ENCODE measurements around the gene CABP1. TPM values are rescaled to one million over a fixed set of nuclear protein-coding genes. Genes with fewer than 3 reads are reported as not detected.

CABP1 gene
- total RNA-seq, 1 donor from 2014 or later: 0.30 TPM

DNA sequence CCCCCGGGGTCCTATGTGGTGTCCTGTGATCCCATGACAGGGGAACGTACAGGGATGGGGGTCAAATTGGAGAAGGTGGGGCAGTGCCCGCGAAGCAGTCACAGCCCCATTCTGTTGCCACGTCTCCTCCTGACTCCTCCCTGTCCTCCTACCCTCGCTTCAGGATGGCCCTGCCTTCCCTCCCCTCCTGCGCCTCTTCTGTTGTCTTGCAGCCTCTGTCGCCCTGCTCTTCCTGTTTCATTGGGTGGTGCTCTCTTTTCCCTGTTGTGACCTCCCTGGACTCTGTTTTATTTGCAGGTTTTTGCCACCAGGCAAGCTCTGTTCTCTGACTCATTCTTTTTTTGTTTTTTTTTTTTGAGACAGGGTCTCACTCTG lies 18.7 kb downstream of the CABP1 start:
- DNase-seq (no peak), ATAC-seq (no peak)
- Histone ChIP-seq H3K27ac (no peak overlapping the region), H3K4me1 (no peaks in the 10 kb centered on the region), H3K4me3 (no peak overlapping the region), H3K9me3 (no peaks in the 10 kb centered on the region), H3K36me3 (no peaks in the 10 kb centered on the region), H3K27me3 (ENCODE audit: low read depth) (no peaks in the 10 kb centered on the region)
- intact Hi-C loops (cut with DNase I): no loop called here
- TF ChIP-seq, protein P1, sequence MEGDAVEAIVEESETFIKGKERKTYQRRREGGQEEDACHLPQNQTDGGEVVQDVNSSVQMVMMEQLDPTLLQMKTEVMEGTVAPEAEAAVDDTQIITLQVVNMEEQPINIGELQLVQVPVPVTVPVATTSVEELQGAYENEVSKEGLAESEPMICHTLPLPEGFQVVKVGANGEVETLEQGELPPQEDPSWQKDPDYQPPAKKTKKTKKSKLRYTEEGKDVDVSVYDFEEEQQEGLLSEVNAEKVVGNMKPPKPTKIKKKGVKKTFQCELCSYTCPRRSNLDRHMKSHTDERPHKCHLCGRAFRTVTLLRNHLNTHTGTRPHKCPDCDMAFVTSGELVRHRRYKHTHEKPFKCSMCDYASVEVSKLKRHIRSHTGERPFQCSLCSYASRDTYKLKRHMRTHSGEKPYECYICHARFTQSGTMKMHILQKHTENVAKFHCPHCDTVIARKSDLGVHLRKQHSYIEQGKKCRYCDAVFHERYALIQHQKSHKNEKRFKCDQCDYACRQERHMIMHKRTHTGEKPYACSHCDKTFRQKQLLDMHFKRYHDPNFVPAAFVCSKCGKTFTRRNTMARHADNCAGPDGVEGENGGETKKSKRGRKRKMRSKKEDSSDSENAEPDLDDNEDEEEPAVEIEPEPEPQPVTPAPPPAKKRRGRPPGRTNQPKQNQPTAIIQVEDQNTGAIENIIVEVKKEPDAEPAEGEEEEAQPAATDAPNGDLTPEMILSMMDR (IDR thresholded peaks at IDR 0.05): no peak

DNA sequence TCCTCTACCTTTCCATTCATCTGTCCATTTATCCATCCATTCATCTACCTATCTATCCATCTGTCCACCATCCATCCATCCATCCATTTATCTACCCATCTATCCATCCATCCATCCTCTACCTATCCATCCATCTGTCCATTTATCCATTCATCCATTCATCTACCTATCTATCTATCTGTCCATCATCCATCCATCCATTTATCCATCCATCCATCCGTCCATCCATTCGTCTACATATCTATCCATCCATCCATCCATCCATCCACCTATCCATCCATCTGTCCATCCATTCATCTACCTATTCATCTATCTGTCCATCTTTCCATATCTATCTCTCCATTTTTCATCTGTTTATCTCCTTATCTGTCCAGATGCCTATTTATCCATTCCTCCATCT lies 21.0 kb downstream of the CABP1 start:
- no peaks in the 10 kb centered on the region for H3K4me1 ChIP-seq
- intact Hi-C loops (cut with DNase I): no loop called here

DNA sequence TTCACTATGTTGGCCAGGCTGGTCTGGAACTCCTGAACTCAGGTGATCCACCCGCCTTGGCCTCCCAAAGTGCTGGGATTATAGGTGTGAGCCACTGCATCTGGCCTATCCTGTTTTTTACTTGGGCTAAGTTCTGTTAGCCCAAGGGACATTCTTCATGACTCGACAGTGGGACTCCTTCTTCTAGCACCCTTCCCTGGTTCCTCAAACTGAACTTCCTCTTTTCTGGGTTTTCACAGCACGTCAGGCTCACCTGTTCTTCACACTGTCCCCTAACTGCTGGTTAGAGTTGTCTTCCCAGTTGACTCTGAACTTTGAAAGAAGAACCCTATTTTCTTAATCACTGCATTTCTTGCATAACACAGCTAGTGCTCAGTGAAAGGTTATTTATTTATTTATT lies 22.5 kb downstream of the CABP1 start:
- Histone ChIP-seq H3K9me3 (no peaks in the 10 kb centered on the region), H3K4me1 (no peaks in the 10 kb centered on the region), H3K27ac (no peak overlapping the region), H3K36me3 (no peaks in the 10 kb centered on the region), H3K27me3 (ENCODE audit: low read depth) (no peaks in the 10 kb centered on the region), H3K4me3 (no peak overlapping the region)
- intact Hi-C loops (cut with DNase I): no loop called here
- ATAC-seq: no peak
- DNase-seq: no peak
- TF ChIP-seq, protein P1 (IDR thresholded peaks at IDR 0.05): no peak

More for the DNA sequence above, 21.0 kb downstream of the CABP1 start:
- Histone ChIP-seq H3K36me3 (no peaks in the 10 kb centered on the region), H3K27ac (no peak overlapping the region), H3K4me3 (no peak overlapping the region), H3K27me3 (ENCODE audit: low read depth) (no peaks in the 10 kb centered on the region), H3K9me3 (no peaks in the 10 kb centered on the region)
- DNase-seq: no peak
- TF ChIP-seq, protein P1 (IDR thresholded peaks at IDR 0.05): no peak
- ATAC-seq: no peak

DNA sequence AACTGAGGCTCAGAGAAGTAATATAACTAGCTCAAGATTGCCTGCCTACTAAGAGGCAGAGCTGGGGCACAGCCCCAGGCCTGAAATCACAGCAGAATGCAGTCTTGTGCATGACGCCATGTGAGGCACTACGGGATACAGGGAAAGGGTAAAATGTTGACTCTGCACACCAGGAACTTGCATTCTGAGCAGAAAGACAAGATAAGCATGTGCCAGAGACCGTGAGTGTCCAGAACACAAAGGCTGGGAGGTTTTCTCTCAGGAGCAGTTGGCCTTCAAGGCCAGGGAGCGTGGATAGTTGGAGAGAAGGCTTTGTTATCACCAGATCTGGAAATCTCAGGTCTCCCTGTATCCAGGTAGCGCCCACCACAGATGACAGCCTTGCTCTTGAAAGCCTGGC lies 23.3 kb downstream of the CABP1 start:
- H3K4me3 ChIP-seq: no peak overlapping the region
- no peaks in the 10 kb centered on the region for H3K27me3 ChIP-seq (ENCODE audit: low read depth)
- no peak for ATAC-seq

DNA sequence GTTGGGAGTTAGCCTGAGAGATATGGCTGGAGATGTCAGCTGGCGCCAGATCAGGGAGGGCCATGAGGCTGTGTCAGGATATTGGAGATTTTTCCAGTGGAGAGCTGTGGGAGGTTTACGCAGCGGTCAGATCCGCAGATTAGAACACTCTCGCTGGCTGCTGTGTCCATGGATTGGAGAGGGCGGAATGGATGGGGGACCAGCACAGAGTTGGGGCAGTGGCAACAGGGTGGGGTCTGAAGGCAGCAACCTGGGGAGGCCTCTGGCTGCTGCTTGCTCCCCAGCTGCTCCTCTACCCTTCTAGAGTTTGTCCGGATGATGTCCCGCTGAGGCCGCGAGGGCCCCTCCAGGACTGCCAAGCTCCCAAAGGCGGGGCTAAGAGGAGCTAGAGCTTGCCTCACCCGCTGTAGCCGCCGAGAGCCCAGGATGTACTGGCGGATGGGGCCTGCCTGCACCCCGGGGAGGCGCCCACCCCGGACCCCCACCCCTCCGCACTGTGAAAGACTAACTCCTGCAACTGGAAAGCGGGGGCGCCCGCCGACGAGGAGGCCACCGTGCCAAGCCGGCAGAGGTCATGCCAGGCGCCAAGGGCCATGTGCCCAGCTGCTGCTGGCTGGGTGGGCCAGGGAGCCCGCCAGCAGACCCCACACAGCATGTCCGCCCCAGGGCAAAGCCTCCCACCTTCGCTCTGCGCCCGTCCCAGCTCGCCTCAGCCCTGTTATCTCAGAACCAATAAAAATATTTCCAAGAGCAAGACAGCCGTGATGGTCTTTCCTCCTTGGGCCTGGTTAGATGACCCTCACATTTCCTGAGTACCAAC lies 26.4 kb downstream of the CABP1 start:
- H3K27ac ChIP-seq: no peak overlapping the region
- H3K4me3 ChIP-seq: no peak overlapping the region
- DNase-seq: peak; percentile 10
- no peaks in the 10 kb centered on the region for H3K9me3 ChIP-seq
- no peaks in the 10 kb centered on the region for H3K36me3 ChIP-seq
- TF ChIP-seq, protein P1 (IDR thresholded peaks at IDR 0.05): no peak
- no peaks in the 10 kb centered on the region for H3K27me3 ChIP-seq (ENCODE audit: low read depth)
- no peaks in the 10 kb centered on the region for H3K4me1 ChIP-seq
- ATAC-seq: peak in 1 of 2 donors; percentile 7
- intact Hi-C loops (cut with DNase I): no loop called here

More for the DNA sequence above, 23.3 kb downstream of the CABP1 start:
- Histone ChIP-seq H3K36me3 (no peaks in the 10 kb centered on the region), H3K27ac (no peak overlapping the region), H3K9me3 (no peaks in the 10 kb centered on the region), H3K4me1 (no peaks in the 10 kb centered on the region)
- no peak for DNase-seq
- intact Hi-C loops (cut with DNase I): no loop called here
- TF ChIP-seq, protein P1 (IDR thresholded peaks at IDR 0.05): no peak
